Activated CD4-positive, alpha-beta memory T cell treated with anti-CD3 and anti-CD28 coated beads, Interleukin-2, amount 10 ng/mL, durations not matched to agents 7 days and 5 days (primary cell): ENCODE results near the gene MT1H. TPM values are rescaled to one million over a fixed set of nuclear protein-coding genes. Genes with fewer than 3 reads are reported as not detected.

ENCODE experiments used
- CTCF ChIA-PET: fragments of 350-600 bp; sonication (Branson Sonifier 250); formaldehyde crosslinking; loops from one replicate; lab custom pipeline; 2021; ENCODE audit warnings: antibody characterized with exemption, inconsistent platforms; lab: Charles Lee
- POLR2A ChIA-PET: fragments of 350-600 bp; sonication (Branson Sonifier 250); formaldehyde crosslinking; loops from one replicate; lab custom pipeline; 2021; ENCODE audit warnings: antibody characterized with exemption; lab: Charles Lee
- DNase-seq: peaks from one replicate; pipeline ENCODE4 v3.0.0-alpha.2; 2020
- H3K27ac Mint-ChIP-seq: one replicate; pipeline ENCODE4 v1.8.0; 2021; ENCODE audit warnings: mild to moderate bottlenecking, mixed read lengths
- H3K27me3 Mint-ChIP-seq: one replicate; pipeline ENCODE4 v1.8.0; 2021; ENCODE audit warnings: mixed read lengths
- H3K36me3 Mint-ChIP-seq: one replicate; pipeline ENCODE4 v1.8.0; 2021; ENCODE audit warnings: low read depth, mixed read lengths
- H3K4me1 Mint-ChIP-seq: one replicate; pipeline ENCODE4 v1.8.0; 2021; ENCODE audit warnings: mixed read lengths
- H3K4me3 Mint-ChIP-seq: one replicate; pipeline ENCODE4 v1.8.0; 2021; ENCODE audit warnings: mild to moderate bottlenecking, mixed read lengths
- H3K9me3 Mint-ChIP-seq: one replicate; pipeline ENCODE4 v1.8.0; 2021; ENCODE audit warnings: mixed read lengths
- total RNA-seq, 2 experiments: library from RNA; stranded (reverse); gene quantifications; one replicate each; pipeline ENCODE4 v1.2.3, GENCODE V29; 2021

The MT1H gene
- total RNA-seq, 2 experiments from 2014 or later = not detected

- Mint-ChIP-seq H3K4me1 (peaks cover 21% of the 10 kb centered on the region), H3K4me3 (no peak overlapping the region), H3K27ac (no peak overlapping the region), H3K36me3 (no peaks in the 10 kb centered on the region), H3K27me3 (peaks cover 73% of the 10 kb centered on the region), H3K9me3 (no peaks in the 10 kb centered on the region)
- ChIA-PET CTCF (interaction anchor here (0.9 to 1.4 kb wide), 2 partner anchors 17 to 72 kb away, joined by 3 to 6 read pairs; no protein-coding TSS in a partner anchor), POLR2A (interaction anchor here (2.3 to 2.5 kb wide), 2 partner anchors 13 to 52 kb away, joined by 5 to 9 read pairs; partner anchors contain the start of gene MT1X)
- DNase-seq = no peak
Measured at GRCh38 chr16:56630134-56630533, 39.5 kb upstream of the MT1H start.

DNA sequence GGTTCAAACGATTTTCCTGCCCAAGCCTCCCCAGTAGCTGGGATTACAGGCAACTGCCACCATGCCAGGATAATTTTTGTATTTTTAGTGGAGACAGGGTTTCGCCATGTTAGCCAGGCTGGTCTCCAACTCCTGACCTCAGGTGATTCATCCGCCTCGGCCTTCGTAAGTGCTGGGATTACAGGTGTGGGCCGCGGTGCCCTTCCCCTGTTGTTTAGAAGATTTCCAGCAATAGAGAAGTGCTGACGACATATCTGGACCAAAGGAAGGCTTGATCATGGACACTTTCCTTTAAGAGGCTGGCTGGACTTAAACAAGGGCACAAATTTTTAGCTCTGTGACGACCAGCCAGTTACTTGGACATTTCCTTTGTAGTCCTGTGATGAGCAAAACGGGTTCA, 38.4 kb upstream of the MT1H start:
- Mint-ChIP-seq H3K27me3 (peaks cover 73% of the 10 kb centered on the region), H3K36me3 (no peaks in the 10 kb centered on the region), H3K4me3 (no peak overlapping the region), H3K4me1 (peaks cover 20% of the 10 kb centered on the region), H3K9me3 (no peaks in the 10 kb centered on the region), H3K27ac (no peak overlapping the region)
- POLR2A ChIA-PET = interaction anchor here (2.3 to 2.5 kb wide), 2 partner anchors 14 to 51 kb away, joined by 5 to 9 read pairs; partner anchors contain the start of gene MT1X
- DNase-seq = no peak
- CTCF ChIA-PET = interaction anchor here (1.4 to 1.7 kb wide), 2 partner anchors 13 to 71 kb away, joined by 6 read pairs; no protein-coding TSS in a partner anchor

GRCh38 chr16:56631832-56632155, 37.8 kb upstream of the MT1H start:
- H3K27me3 Mint-ChIP-seq = peaks cover 74% of the 10 kb centered on the region
- ChIA-PET POLR2A (interaction anchor here (2.3 to 2.5 kb wide), 2 partner anchors 15 to 51 kb away, joined by 5 to 9 read pairs; partner anchors contain the start of gene MT1X), CTCF (interaction anchor here (1.7 kb wide), 1 partner anchor 12 kb away, joined by 6 read pairs; no protein-coding TSS in a partner anchor)
- DNase-seq = no peak
- no peak overlapping the region for H3K27ac Mint-ChIP-seq
- H3K4me3 Mint-ChIP-seq = peak overlapping the region; percentile 30
- peaks cover 26% of the 10 kb centered on the region for H3K4me1 Mint-ChIP-seq
- H3K9me3 Mint-ChIP-seq = no peaks in the 10 kb centered on the region
- H3K36me3 Mint-ChIP-seq = no peaks in the 10 kb centered on the region

GRCh38 chr16:56632156-56632847, 37.3 kb upstream of the MT1H start, which contains the start of gene MT1M:
TSS of gene MT1M (plus strand) at chr16:56632659. CDS start at chr16:56632732, 73 bp downstream.
- ChIA-PET CTCF (interaction anchor here (1.7 kb wide), 1 partner anchor 11 kb away, joined by 6 read pairs; no protein-coding TSS in a partner anchor), POLR2A (interaction anchor here (2.5 kb wide), 1 partner anchor 15 kb away, joined by 5 read pairs; no protein-coding TSS in a partner anchor)
- no peak for DNase-seq
- Mint-ChIP-seq H3K27ac (no peak within 1 kb of the TSS), H3K27me3 (peaks cover 74% of the 10 kb centered on the region), H3K4me1 (peaks cover 27% of the 10 kb centered on the region), H3K36me3 (no peaks in the 10 kb centered on the region), H3K4me3 (peak within 1 kb of the TSS; percentile 30), H3K9me3 (no peaks in the 10 kb centered on the region)

DNA sequence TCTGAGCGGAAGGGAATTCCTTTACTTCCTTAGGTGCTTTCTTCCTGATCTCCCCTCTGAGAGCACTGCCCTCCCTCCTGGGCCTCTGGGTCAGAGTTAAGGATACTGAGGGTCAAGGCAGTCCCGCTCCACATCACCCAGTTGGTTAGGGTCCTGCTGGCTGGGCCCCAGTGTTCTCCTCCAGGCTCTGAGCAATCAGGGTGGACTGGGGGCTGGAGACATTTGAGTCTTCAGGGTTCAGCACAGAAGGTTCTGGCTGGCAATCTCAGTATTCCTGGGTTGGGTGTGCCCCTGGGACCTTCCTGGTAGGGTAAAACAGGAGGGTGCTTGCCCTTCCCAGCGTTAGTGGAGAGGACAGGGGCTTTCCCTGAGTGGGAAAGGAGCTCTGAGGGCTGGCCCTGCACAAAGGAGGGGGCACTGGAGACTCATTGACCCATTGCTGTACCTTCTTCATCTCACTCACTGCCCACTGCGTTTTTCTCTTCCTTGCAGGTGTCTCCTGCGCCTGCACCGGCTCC, 36.7 kb upstream of the MT1H start:
- ChIA-PET POLR2A (no interaction called here), CTCF (interaction anchor here (1.0 kb wide), 1 partner anchor 11 kb away, joined by 3 read pairs; no protein-coding TSS in a partner anchor)
- Mint-ChIP-seq H3K36me3 (no peaks in the 10 kb centered on the region), H3K27ac (no peak overlapping the region), H3K27me3 (peaks cover 80% of the 10 kb centered on the region), H3K4me3 (no peak overlapping the region), H3K4me1 (peaks cover 32% of the 10 kb centered on the region), H3K9me3 (no peaks in the 10 kb centered on the region)
- no peak for DNase-seq

GRCh38 chr16:56633535-56633934, 36.1 kb upstream of the MT1H start:
- ChIA-PET POLR2A (interaction anchor here (1.2 kb wide), 1 partner anchor 49 kb away, joined by 5 read pairs; the partner anchor contains the start of gene MT1X), CTCF (interaction anchor here (1.0 kb wide), 1 partner anchor 10 kb away, joined by 3 read pairs; no protein-coding TSS in a partner anchor)
- no peaks in the 10 kb centered on the region for H3K36me3 Mint-ChIP-seq
- DNase-seq = no peak
- H3K27ac Mint-ChIP-seq = no peak overlapping the region
- H3K4me1 Mint-ChIP-seq = peaks cover 35% of the 10 kb centered on the region
- no peak overlapping the region for H3K4me3 Mint-ChIP-seq
- H3K27me3 Mint-ChIP-seq = peaks cover 83% of the 10 kb centered on the region
- no peaks in the 10 kb centered on the region for H3K9me3 Mint-ChIP-seq

DNA sequence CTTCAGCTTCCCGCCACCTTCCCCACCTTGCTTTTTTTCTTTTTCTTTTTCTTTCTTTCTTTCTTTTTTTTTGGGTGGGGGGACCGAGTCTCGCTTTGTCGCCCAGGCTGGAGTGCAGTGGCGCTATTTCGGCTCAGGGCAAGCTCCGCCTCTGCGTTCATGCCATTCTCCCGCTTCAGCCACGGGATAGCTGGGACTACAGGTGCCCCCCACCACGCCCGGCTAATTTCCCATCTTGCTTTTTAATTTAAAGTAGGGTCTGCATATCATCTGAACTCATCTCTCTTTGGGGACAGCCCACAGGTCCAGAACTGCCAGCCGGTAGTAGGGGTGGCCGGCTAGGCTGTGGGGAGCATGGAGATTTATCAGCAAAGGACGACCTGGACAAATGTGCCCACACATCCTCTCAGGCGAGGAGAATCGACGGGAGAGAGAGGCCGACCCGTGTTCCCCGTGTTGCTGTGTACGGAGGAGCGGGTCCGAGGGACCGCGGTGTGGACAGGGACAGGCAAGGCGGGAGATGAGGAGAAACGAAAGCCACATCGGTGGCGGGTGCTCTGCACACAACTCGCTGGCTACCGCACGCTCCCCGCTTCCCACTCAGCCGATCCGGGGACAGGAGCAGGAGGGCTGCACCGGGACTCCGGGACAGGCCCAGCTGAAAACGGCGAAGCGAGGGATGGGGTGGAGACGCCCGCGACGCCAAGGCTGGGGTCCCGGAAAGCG, 34.7 kb upstream of the MT1H start:
- ChIA-PET CTCF (interaction anchor here (1.1 kb wide), 1 partner anchor 10 kb away, joined by 3 read pairs; the partner anchor contains the start of gene MT1E), POLR2A (interaction anchor here (1.2 kb wide), 1 partner anchor 10 kb away, joined by 6 read pairs; the partner anchor contains the start of gene MT1E)
- Mint-ChIP-seq H3K36me3 (no peaks in the 10 kb centered on the region), H3K9me3 (no peaks in the 10 kb centered on the region), H3K4me1 (peaks cover 37% of the 10 kb centered on the region), H3K4me3 (peak overlapping the region; percentile 34), H3K27me3 (peaks cover 91% of the 10 kb centered on the region), H3K27ac (no peak overlapping the region)
- DNase-seq = no peak

DNA sequence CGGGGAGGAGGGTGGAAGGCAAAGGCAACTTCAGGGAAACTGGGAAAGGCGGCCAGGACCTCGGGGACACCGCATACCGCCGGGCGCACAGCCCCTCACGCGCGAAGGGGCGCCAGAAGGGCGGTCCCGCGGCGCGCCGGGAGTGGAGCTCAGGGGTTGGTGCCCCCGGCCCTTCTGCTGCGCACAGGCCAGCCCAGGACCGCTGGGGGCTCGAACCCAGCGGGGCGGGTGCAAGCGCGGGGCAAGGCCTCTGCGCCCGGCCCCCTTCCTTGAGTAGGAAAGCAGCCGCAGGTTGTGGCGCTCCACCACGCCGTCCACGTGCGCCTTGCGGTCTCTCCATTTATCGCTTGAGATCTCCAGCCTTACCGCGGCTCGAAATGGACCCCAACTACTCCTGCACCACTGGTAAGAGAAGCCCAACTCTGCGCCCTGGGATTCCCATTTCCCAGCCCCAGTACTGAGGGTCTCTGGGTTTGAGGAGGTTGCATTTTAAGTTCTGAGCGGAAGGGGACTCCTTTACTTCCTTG, 34.1 kb upstream of the MT1H start:
- Mint-ChIP-seq H3K36me3 (no peaks in the 10 kb centered on the region), H3K27ac (no peak overlapping the region), H3K4me1 (peaks cover 37% of the 10 kb centered on the region), H3K27me3 (peaks cover 90% of the 10 kb centered on the region), H3K4me3 (no peak overlapping the region), H3K9me3 (no peaks in the 10 kb centered on the region)
- ChIA-PET CTCF (interaction anchor here (1.1 kb wide), 1 partner anchor 10 kb away, joined by 3 read pairs; the partner anchor contains the start of gene MT1E), POLR2A (no interaction called here)
- no peak for DNase-seq

GRCh38 chr16:56636616-56637413, 32.8 kb upstream of the MT1H start:
- ChIA-PET CTCF (interaction anchor here (1.3 kb wide), 1 partner anchor 65 kb away, joined by 4 read pairs; no protein-coding TSS in a partner anchor), POLR2A (interaction anchor here (0.6 to 2.4 kb wide), 3 partner anchors 12 to 46 kb away, joined by 3 to 9 read pairs (median 3); partner anchors contain the start of genes MT1E and MT1X)
- H3K9me3 Mint-ChIP-seq = no peaks in the 10 kb centered on the region
- peaks cover 86% of the 10 kb centered on the region for H3K27me3 Mint-ChIP-seq
- no peaks in the 10 kb centered on the region for H3K36me3 Mint-ChIP-seq
- no peak overlapping the region for H3K4me3 Mint-ChIP-seq
- H3K27ac Mint-ChIP-seq = no peak overlapping the region
- H3K4me1 Mint-ChIP-seq = peaks cover 35% of the 10 kb centered on the region
- no peak for DNase-seq

DNA sequence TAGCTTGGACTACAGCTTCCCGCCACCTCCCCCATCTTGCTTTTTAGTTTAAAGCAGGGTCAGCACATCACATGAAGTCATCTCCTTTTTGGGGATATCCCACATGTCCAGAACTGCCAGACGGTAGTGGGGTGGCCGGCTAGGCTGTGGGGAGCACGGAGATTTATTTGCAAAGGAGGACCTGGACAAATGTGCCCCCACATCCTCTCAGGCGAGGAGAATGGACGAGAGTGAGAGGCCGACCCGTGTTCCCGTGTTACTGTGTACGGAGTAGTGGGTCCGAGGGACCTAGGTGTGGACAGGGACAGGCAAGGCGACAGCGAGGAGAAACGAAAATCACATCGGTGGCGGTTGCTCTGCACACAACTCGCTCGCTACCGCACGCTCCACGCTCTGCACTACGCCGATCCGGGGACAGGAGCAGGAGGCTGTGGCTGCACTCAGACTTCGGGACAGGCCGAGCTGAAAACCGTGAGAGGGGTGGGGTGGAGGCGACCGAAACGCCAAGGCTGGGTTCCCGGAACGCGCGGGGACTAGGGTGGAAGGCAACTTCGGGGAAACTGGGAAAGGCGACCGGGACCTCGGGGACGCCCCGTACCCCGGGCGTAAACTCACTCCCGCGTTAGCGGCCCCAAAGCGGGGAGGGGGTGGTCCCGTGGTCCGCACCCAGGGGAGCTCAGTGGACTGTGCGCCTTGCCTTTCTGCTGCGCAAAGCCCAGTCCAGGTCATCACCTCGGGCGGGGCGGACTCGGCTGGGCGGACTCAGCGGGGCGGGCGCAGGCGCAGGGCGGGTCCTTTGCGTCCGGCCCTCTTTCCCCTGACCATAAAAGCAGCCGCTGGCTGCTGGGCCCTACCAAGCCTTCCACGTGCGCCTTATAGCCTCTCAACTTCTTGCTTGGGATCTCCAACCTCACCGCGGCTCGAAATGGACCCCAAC, 31.5 kb upstream of the MT1H start, which contains the start of gene MT1A:
TSS of gene MT1A (plus strand) at position 853 of the 937 bp plus-strand sequence. CDS start at position 926, 73 bp downstream.
- H3K9me3 Mint-ChIP-seq = no peaks in the 10 kb centered on the region
- no peaks in the 10 kb centered on the region for H3K36me3 Mint-ChIP-seq
- H3K4me1 Mint-ChIP-seq = peaks cover 37% of the 10 kb centered on the region
- no peak within 1 kb of the TSS for H3K27ac Mint-ChIP-seq
- peaks cover 86% of the 10 kb centered on the region for H3K27me3 Mint-ChIP-seq
- ChIA-PET CTCF (interaction anchor here (0.9 to 1.3 kb wide), 2 partner anchors 12 to 64 kb away, joined by 3 to 4 read pairs; partner anchors contain the start of gene MT1E), POLR2A (interaction anchor here (0.6 to 2.4 kb wide), 2 partner anchors 11 to 13 kb away, joined by 3 to 9 read pairs; partner anchors contain the start of gene MT1E)
- H3K4me3 Mint-ChIP-seq = peak within 1 kb of the TSS; percentile 50
- no peak for DNase-seq

DNA sequence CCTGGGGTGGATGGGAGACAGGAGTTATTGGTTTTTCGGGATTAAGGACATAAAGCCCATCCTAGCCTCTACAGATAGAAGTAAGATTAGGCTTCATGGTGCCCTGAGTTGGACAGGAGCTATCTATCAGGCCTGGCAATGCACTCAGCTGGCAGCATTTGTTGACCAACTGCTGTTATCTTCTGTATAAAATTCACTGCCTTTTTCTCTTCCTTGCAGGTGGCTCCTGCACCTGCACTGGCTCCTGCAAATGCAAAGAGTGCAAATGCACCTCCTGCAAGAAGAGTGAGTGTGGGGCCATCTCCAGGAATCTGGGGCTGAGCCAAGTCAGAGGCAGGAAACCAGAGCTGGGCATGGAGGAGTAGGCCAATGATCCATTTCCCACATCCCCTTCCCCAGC, 30.6 kb upstream of the MT1H start:
- DNase-seq = no peak
- H3K9me3 Mint-ChIP-seq = no peaks in the 10 kb centered on the region
- peaks cover 81% of the 10 kb centered on the region for H3K27me3 Mint-ChIP-seq
- POLR2A ChIA-PET = no interaction called here
- H3K36me3 Mint-ChIP-seq = no peaks in the 10 kb centered on the region
- peaks cover 47% of the 10 kb centered on the region for H3K4me1 Mint-ChIP-seq
- no peak overlapping the region for H3K4me3 Mint-ChIP-seq
- CTCF ChIA-PET = no interaction called here
- H3K27ac Mint-ChIP-seq = no peak overlapping the region
